Measurements from ENCODE around the gene ROGDI. TPM values are rescaled to one million over a fixed set of nuclear protein-coding genes. Genes with fewer than 3 reads are reported as not detected.

Gene ROGDI
- polyA plus RNA-seq, 4 donors, result 24.8 to 84.1 (median 29.8) TPM

- DNase-seq (no peak), FAIRE-seq (no peak)
- H3K27ac ChIP-seq (ENCODE audit: low read depth in 1 of 3, low read length in 2 of 3), result no peak overlapping the region
- no peaks in the 10 kb centered on the region for H3K36me3 ChIP-seq (ENCODE audit: control insufficient read depth in 3 of 3, insufficient read depth in 2 of 3, low read depth in 1 of 3, low read length in 3 of 3)
- peaks cover 0 to 10% (median 7%) of the 10 kb centered on the region in 3 donors for H3K4me1 ChIP-seq (ENCODE audit: control insufficient read depth in 3 of 3, insufficient read depth in 2 of 3, low read depth in 1 of 3, low read length in 2 of 3)
- 78 to 89% (median 79%) methylated on average over 5 of the region's 5 CpGs for WGBS, 3 donors
- no peaks in the 10 kb centered on the region for H3K9me3 ChIP-seq (ENCODE audit: control insufficient read depth in 2 of 2, insufficient read depth in 1 of 2, low read depth in 1 of 2, low read length in 1 of 2)
- no peaks in the 10 kb centered on the region for H3K27me3 ChIP-seq (ENCODE audit: control insufficient read depth in 3 of 3, insufficient read depth in 3 of 3, low read length in 3 of 3)
- no peak overlapping the region for H3K4me3 ChIP-seq (ENCODE audit: low read depth in 1 of 3, low read length in 3 of 3)
These were observed 30.1 kb downstream of the ROGDI start for GRCh38 chr16:4772351-4772750.

- Histone ChIP-seq H3K4me3 (ENCODE audit: low read depth in 1 of 3, low read length in 3 of 3) (no peak overlapping the region), H3K36me3 (ENCODE audit: control insufficient read depth in 3 of 3, insufficient read depth in 2 of 3, low read depth in 1 of 3, low read length in 3 of 3) (no peaks in the 10 kb centered on the region), H3K27me3 (ENCODE audit: control insufficient read depth in 3 of 3, insufficient read depth in 3 of 3, low read length in 3 of 3) (no peaks in the 10 kb centered on the region), H3K9me3 (ENCODE audit: control insufficient read depth in 2 of 2, insufficient read depth in 1 of 2, low read depth in 1 of 2, low read length in 1 of 2) (no peaks in the 10 kb centered on the region), H3K4me1 (ENCODE audit: control insufficient read depth in 3 of 3, insufficient read depth in 2 of 3, low read depth in 1 of 3, low read length in 2 of 3) (peaks cover 0 to 12% (median 7%) of the 10 kb centered on the region in 3 donors), H3K27ac (ENCODE audit: low read depth in 1 of 3, low read length in 2 of 3) (no peak overlapping the region)
- DNase-seq (no peak), FAIRE-seq (no peak)
- 62 to 71% (median 65%) methylated on average over 3 of the region's 3 CpGs for WGBS, 3 donors
These were observed 30.8 kb downstream of the ROGDI start for GRCh38 chr16:4771646-4772045.

GRCh38 chr16:4769306-4769638, 33.2 kb downstream of the ROGDI start:
- Histone ChIP-seq H3K4me3 (ENCODE audit: low read depth in 1 of 3, low read length in 3 of 3) (peak overlapping the region in 2 of 3 donors; percentile 72 to 73), H3K27me3 (ENCODE audit: control insufficient read depth in 3 of 3, insufficient read depth in 3 of 3, low read length in 3 of 3) (no peaks in the 10 kb centered on the region), H3K4me1 (ENCODE audit: control insufficient read depth in 3 of 3, insufficient read depth in 2 of 3, low read depth in 1 of 3, low read length in 2 of 3) (peaks cover 0 to 23% (median 13%) of the 10 kb centered on the region in 3 donors), H3K9me3 (ENCODE audit: control insufficient read depth in 2 of 2, insufficient read depth in 1 of 2, low read depth in 1 of 2, low read length in 1 of 2) (no peaks in the 10 kb centered on the region), H3K27ac (ENCODE audit: low read depth in 1 of 3, low read length in 2 of 3) (no peak overlapping the region), H3K36me3 (ENCODE audit: control insufficient read depth in 3 of 3, insufficient read depth in 2 of 3, low read depth in 1 of 3, low read length in 3 of 3) (peaks cover 0 to 14% (median 0%) of the 10 kb centered on the region in 3 donors)
- FAIRE-seq (no peak), DNase-seq (peak; percentile 22 to 35)
- WGBS, 3 donors, result 31 to 58% (median 48%) methylated on average over 7 of the region's 7 CpGs

- no peaks in the 10 kb centered on the region for H3K9me3 ChIP-seq (ENCODE audit: control insufficient read depth in 2 of 2, insufficient read depth in 1 of 2, low read depth in 1 of 2, low read length in 1 of 2)
- H3K27me3 ChIP-seq (ENCODE audit: control insufficient read depth in 3 of 3, insufficient read depth in 3 of 3, low read length in 3 of 3), result no peaks in the 10 kb centered on the region
- peaks cover 2 to 19% (median 4%) of the 10 kb centered on the region in 3 donors for H3K36me3 ChIP-seq (ENCODE audit: control insufficient read depth in 3 of 3, insufficient read depth in 2 of 3, low read depth in 1 of 3, low read length in 3 of 3)
- H3K4me1 ChIP-seq (ENCODE audit: control insufficient read depth in 3 of 3, insufficient read depth in 2 of 3, low read depth in 1 of 3, low read length in 2 of 3), result peaks cover 0 to 23% (median 13%) of the 10 kb centered on the region in 3 donors
- 2 to 6% (median 4%) methylated on average over 45 to 48 of the region's 48 CpGs for WGBS, 3 donors
- H3K4me3 ChIP-seq (ENCODE audit: low read depth in 1 of 3, low read length in 3 of 3), result peak overlapping the region; percentile 29 to 73 (median 72)
- FAIRE-seq (no peak), DNase-seq (peak; percentile 98)
- H3K27ac ChIP-seq (ENCODE audit: low read depth in 1 of 3, low read length in 2 of 3), result peak overlapping the region; percentile 76 to 97 (median 88)
These were observed 33.7 kb downstream of the ROGDI start for GRCh38 chr16:4768549-4769305.

GRCh38 chr16:4767872-4768548, 34.4 kb downstream of the ROGDI start:
- H3K27me3 ChIP-seq (ENCODE audit: control insufficient read depth in 3 of 3, insufficient read depth in 3 of 3, low read length in 3 of 3), result no peaks in the 10 kb centered on the region
- H3K4me1 ChIP-seq (ENCODE audit: control insufficient read depth in 3 of 3, insufficient read depth in 2 of 3, low read depth in 1 of 3, low read length in 2 of 3), result peaks cover 0 to 23% (median 13%) of the 10 kb centered on the region in 3 donors
- H3K27ac ChIP-seq (ENCODE audit: low read depth in 1 of 3, low read length in 2 of 3), result peak overlapping the region; percentile 76 to 97 (median 88)
- H3K9me3 ChIP-seq (ENCODE audit: control insufficient read depth in 2 of 2, insufficient read depth in 1 of 2, low read depth in 1 of 2, low read length in 1 of 2), result no peaks in the 10 kb centered on the region
- WGBS, 3 donors, result 29 to 42% (median 32%) methylated on average over 17 of the region's 17 CpGs
- peak overlapping the region; percentile 10 to 73 (median 72) for H3K4me3 ChIP-seq (ENCODE audit: low read depth in 1 of 3, low read length in 3 of 3)
- no peak for FAIRE-seq
- DNase-seq, result no peak
- peaks cover 3 to 26% (median 7%) of the 10 kb centered on the region in 3 donors for H3K36me3 ChIP-seq (ENCODE audit: control insufficient read depth in 3 of 3, insufficient read depth in 2 of 3, low read depth in 1 of 3, low read length in 3 of 3)

GRCh38 chr16:4766875-4767628, 35.4 kb downstream of the ROGDI start, which contains the start of gene ZNF500:
TSS of gene ZNF500 (minus strand) at chr16:4767162. CDS start at chr16:4765978, 1,184 bp downstream.
- peak within 1 kb of the TSS; percentile 87 to 97 (median 88) for H3K4me3 ChIP-seq (ENCODE audit: low read depth in 1 of 3, low read length in 3 of 3)
- peak within 1 kb of the TSS; percentile 78 to 97 (median 88) for H3K27ac ChIP-seq (ENCODE audit: low read depth in 1 of 3, low read length in 2 of 3)
- DNase-seq, result peak; percentile 95 to 99
- no peaks in the 10 kb centered on the region for H3K27me3 ChIP-seq (ENCODE audit: control insufficient read depth in 3 of 3, insufficient read depth in 3 of 3, low read length in 3 of 3)
- H3K4me1 ChIP-seq (ENCODE audit: control insufficient read depth in 3 of 3, insufficient read depth in 2 of 3, low read depth in 1 of 3, low read length in 2 of 3), result peaks cover 0 to 23% (median 13%) of the 10 kb centered on the region in 3 donors
- WGBS, 3 donors, result 1 to 2% (median 1%) methylated on average over 51 to 72 of the region's 72 CpGs
- H3K36me3 ChIP-seq (ENCODE audit: control insufficient read depth in 3 of 3, insufficient read depth in 2 of 3, low read depth in 1 of 3, low read length in 3 of 3), result peaks cover 3 to 36% (median 14%) of the 10 kb centered on the region in 3 donors
- no peak for FAIRE-seq
- H3K9me3 ChIP-seq (ENCODE audit: control insufficient read depth in 2 of 2, insufficient read depth in 1 of 2, low read depth in 1 of 2, low read length in 1 of 2), result no peaks in the 10 kb centered on the region

GRCh38 chr16:4765511-4766474, 36.6 kb downstream of the ROGDI start:
- FAIRE-seq, result no peak
- 71 to 76% (median 73%) methylated on average over 26 of the region's 26 CpGs for WGBS, 3 donors

More at GRCh38 chr16:4765511-4766474, 36.6 kb downstream of the ROGDI start:
- H3K4me3 ChIP-seq (ENCODE audit: low read depth in 1 of 3, low read length in 3 of 3), result peak overlapping the region in 2 of 3 donors; percentile 87 to 88
- no peaks in the 10 kb centered on the region for H3K9me3 ChIP-seq (ENCODE audit: control insufficient read depth in 2 of 2, insufficient read depth in 1 of 2, low read depth in 1 of 2, low read length in 1 of 2)
- DNase-seq, result no peak
- peaks cover 0 to 23% (median 13%) of the 10 kb centered on the region in 3 donors for H3K4me1 ChIP-seq (ENCODE audit: control insufficient read depth in 3 of 3, insufficient read depth in 2 of 3, low read depth in 1 of 3, low read length in 2 of 3)
- no peaks in the 10 kb centered on the region for H3K27me3 ChIP-seq (ENCODE audit: control insufficient read depth in 3 of 3, insufficient read depth in 3 of 3, low read length in 3 of 3)
- H3K36me3 ChIP-seq (ENCODE audit: control insufficient read depth in 3 of 3, insufficient read depth in 2 of 3, low read depth in 1 of 3, low read length in 3 of 3), result peaks cover 3 to 46% (median 16%) of the 10 kb centered on the region in 3 donors
- H3K27ac ChIP-seq (ENCODE audit: low read depth in 1 of 3, low read length in 2 of 3), result peak overlapping the region in 1 of 3 donors; percentile 8

Measured in small intestine (tissue), 7 donors.